Measurements from ENCODE around the gene EPB41L1.

EPB41L1 gene

GRCh38 chr20:36219671-36220220 is 65.2 kb downstream of the EPB41L1 start:
- Histone ChIP-seq H3K27me3 (ENCODE audit: insufficient read depth, poor library complexity, severe bottlenecking) (no peaks in the 10 kb centered on the region), H3K27ac (replicated peaks) (no peak overlapping the region), H3K4me3 (replicated peaks; ENCODE audit: insufficient read depth, low read length) (no peak overlapping the region)
- no peak for TF ChIP-seq REST (IDR thresholded peaks at IDR 0.05; ENCODE audit: insufficient replicate concordance, low read depth)
- TF ChIP-seq, protein P1, sequence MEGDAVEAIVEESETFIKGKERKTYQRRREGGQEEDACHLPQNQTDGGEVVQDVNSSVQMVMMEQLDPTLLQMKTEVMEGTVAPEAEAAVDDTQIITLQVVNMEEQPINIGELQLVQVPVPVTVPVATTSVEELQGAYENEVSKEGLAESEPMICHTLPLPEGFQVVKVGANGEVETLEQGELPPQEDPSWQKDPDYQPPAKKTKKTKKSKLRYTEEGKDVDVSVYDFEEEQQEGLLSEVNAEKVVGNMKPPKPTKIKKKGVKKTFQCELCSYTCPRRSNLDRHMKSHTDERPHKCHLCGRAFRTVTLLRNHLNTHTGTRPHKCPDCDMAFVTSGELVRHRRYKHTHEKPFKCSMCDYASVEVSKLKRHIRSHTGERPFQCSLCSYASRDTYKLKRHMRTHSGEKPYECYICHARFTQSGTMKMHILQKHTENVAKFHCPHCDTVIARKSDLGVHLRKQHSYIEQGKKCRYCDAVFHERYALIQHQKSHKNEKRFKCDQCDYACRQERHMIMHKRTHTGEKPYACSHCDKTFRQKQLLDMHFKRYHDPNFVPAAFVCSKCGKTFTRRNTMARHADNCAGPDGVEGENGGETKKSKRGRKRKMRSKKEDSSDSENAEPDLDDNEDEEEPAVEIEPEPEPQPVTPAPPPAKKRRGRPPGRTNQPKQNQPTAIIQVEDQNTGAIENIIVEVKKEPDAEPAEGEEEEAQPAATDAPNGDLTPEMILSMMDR (IDR thresholded peaks at IDR 0.05; ENCODE audit: insufficient read depth, low read length) = no peak
- no peak for TF ChIP-seq GABPA (IDR thresholded peaks at IDR 0.05; ENCODE audit: low read depth)
- TF ChIP-seq SPI1 (IDR thresholded peaks at IDR 0.05; ENCODE audit: borderline replicate concordance, low read depth) = no peak
- TF ChIP-seq POLR2AphosphoS5 (IDR thresholded peaks at IDR 0.05; ENCODE audit: low read depth) = no peak
- no peak for DNase-seq (ENCODE audit: low read depth in 1 of 2, low spot score in 1 of 2)

GRCh38 chr20:36225666-36226065 is 71.1 kb downstream of the EPB41L1 start:
- TF ChIP-seq GABPA (IDR thresholded peaks at IDR 0.05; ENCODE audit: low read depth) (no peak), SPI1 (IDR thresholded peaks at IDR 0.05; ENCODE audit: borderline replicate concordance, low read depth) (no peak), POLR2AphosphoS5 (IDR thresholded peaks at IDR 0.05; ENCODE audit: low read depth) (no peak), REST (IDR thresholded peaks at IDR 0.05; ENCODE audit: insufficient replicate concordance, low read depth) (no peak)
- TF ChIP-seq, protein P1 (IDR thresholded peaks at IDR 0.05; ENCODE audit: insufficient read depth, low read length) = no peak
- Histone ChIP-seq H3K27me3 (ENCODE audit: insufficient read depth, poor library complexity, severe bottlenecking) (no peaks in the 10 kb centered on the region), H3K4me3 (replicated peaks; ENCODE audit: insufficient read depth, low read length) (no peak overlapping the region), H3K27ac (replicated peaks) (no peak overlapping the region)
- DNase-seq (ENCODE audit: low read depth in 1 of 2, low spot score in 1 of 2) = no peak

- Histone ChIP-seq H3K27ac (replicated peaks) (no peak overlapping the region), H3K4me3 (replicated peaks; ENCODE audit: insufficient read depth, low read length) (no peak overlapping the region), H3K27me3 (ENCODE audit: insufficient read depth, poor library complexity, severe bottlenecking) (no peaks in the 10 kb centered on the region)
- no peak for DNase-seq (ENCODE audit: low read depth in 1 of 2, low spot score in 1 of 2)
- TF ChIP-seq REST (IDR thresholded peaks at IDR 0.05; ENCODE audit: insufficient replicate concordance, low read depth) (no peak), SPI1 (IDR thresholded peaks at IDR 0.05; ENCODE audit: borderline replicate concordance, low read depth) (no peak), POLR2AphosphoS5 (IDR thresholded peaks at IDR 0.05; ENCODE audit: low read depth) (no peak), GABPA (IDR thresholded peaks at IDR 0.05; ENCODE audit: low read depth) (no peak)
- TF ChIP-seq, protein P1 (IDR thresholded peaks at IDR 0.05; ENCODE audit: insufficient read depth, low read length) = no peak
Measured at GRCh38 chr20:36228770-36229169, 74.2 kb downstream of the EPB41L1 start.

Measured in HL-60 (cell line).